ENCODE data around the gene LGALS3BP.

Gene LGALS3BP

GRCh38 chr17:78992542-78993212 lies 13.0 kb upstream of the LGALS3BP start:
- in situ Hi-C loops (cut with HindIII; ENCODE audit: low sequenced_read_pairs): no loop called here
- TF ChIP-seq CTCF (IDR thresholded peaks at IDR 0.05; ENCODE audit: low read depth, low read length): no peak
- H3K4me3 ChIP-seq (ENCODE audit: low read depth, low read length): no peak overlapping the region
- no peak for DNase-seq (ENCODE audit: low read depth, low spot score)

- no peak for TF ChIP-seq CTCF (IDR thresholded peaks at IDR 0.05; ENCODE audit: low read depth, low read length)
- H3K4me3 ChIP-seq (ENCODE audit: low read depth, low read length): no peak overlapping the region
- in situ Hi-C loops (cut with HindIII; ENCODE audit: low sequenced_read_pairs): no loop called here
- DNase-seq (ENCODE audit: low read depth, low spot score): no peak
Measured at GRCh38 chr17:78991906-78992532, 12.3 kb upstream of the LGALS3BP start.

- H3K4me3 ChIP-seq (ENCODE audit: low read depth, low read length): no peak overlapping the region
- no peak for DNase-seq (ENCODE audit: low read depth, low spot score)
- no peak for TF ChIP-seq CTCF (IDR thresholded peaks at IDR 0.05; ENCODE audit: low read depth, low read length)
- in situ Hi-C loops (cut with HindIII; ENCODE audit: low sequenced_read_pairs): no loop called here
Measured at GRCh38 chr17:78991017-78991738, 11.5 kb upstream of the LGALS3BP start.

GRCh38 chr17:78990349-78991016 lies 10.8 kb upstream of the LGALS3BP start:
- H3K4me3 ChIP-seq (ENCODE audit: low read depth, low read length): no peak overlapping the region
- no peak for DNase-seq (ENCODE audit: low read depth, low spot score)
- TF ChIP-seq CTCF (IDR thresholded peaks at IDR 0.05; ENCODE audit: low read depth, low read length): no peak
- in situ Hi-C loops (cut with HindIII; ENCODE audit: low sequenced_read_pairs): no loop called here

- no peak for DNase-seq (ENCODE audit: low read depth, low spot score)
- TF ChIP-seq CTCF (IDR thresholded peaks at IDR 0.05; ENCODE audit: low read depth, low read length): no peak
- no peak overlapping the region for H3K4me3 ChIP-seq (ENCODE audit: low read depth, low read length)
- in situ Hi-C loops (cut with HindIII; ENCODE audit: low sequenced_read_pairs): no loop called here
Measured at GRCh38 chr17:78988152-78988551, 8.4 kb upstream of the LGALS3BP start.

GRCh38 chr17:78986649-78987328 lies 7.1 kb upstream of the LGALS3BP start:
- peak; percentile 60 for DNase-seq (ENCODE audit: low read depth, low spot score)
- peak overlapping the region; percentile 21 for H3K4me3 ChIP-seq (ENCODE audit: low read depth, low read length)
- in situ Hi-C loops (cut with HindIII; ENCODE audit: low sequenced_read_pairs): no loop called here
- TF ChIP-seq CTCF (IDR thresholded peaks at IDR 0.05; ENCODE audit: low read depth, low read length): no peak

Measured in astrocyte of the spinal cord (primary cell).